GM19455 (cell line): Measurements from ENCODE around the gene TMEM62.
A peak's percentile ranks its signal among the peaks of the same experiment; 100 is the strongest.
"Not testable (repeated sequence)": the region's sequence is repeated elsewhere in the genome, so short reads cannot be mapped to it uniquely, and the experiment has no call there.

Experiments
- ATAC-seq: cut with Tn5 transposase; IDR thresholded peaks from one replicate; pipeline ENCODE4 v1.9.1; 2021; ENCODE audit not compliant: unreplicated experiment

The TMEM62 gene

GRCh38 chr15:43175656-43176309 is 42.4 kb downstream of the TMEM62 start:
- ATAC-seq, result not testable (repeated sequence)

- ATAC-seq, result not testable (repeated sequence)
Measured at GRCh38 chr15:43177147-43177546, 43.8 kb downstream of the TMEM62 start.

GRCh38 chr15:43183270-43183669 is 49.9 kb downstream of the TMEM62 start:
- no peak for ATAC-seq

- no peak for ATAC-seq
Measured at GRCh38 chr15:43184407-43185124, 51.2 kb downstream of the TMEM62 start.

GRCh38 chr15:43185157-43186002 is 52.0 kb downstream of the TMEM62 start, which contains the start of gene CCNDBP1:
Gene CCNDBP1 (plus strand): TSS chr15:43185403. CDS start chr15:43185499, 96 bp downstream.
- peak; percentile 94 for ATAC-seq

GRCh38 chr15:43186003-43186353 is 52.6 kb downstream of the TMEM62 start:
- peak; percentile 29 for ATAC-seq

- ATAC-seq, result no peak
Measured at GRCh38 chr15:43187544-43188155, 54.3 kb downstream of the TMEM62 start.

- ATAC-seq, result no peak
Measured at GRCh38 chr15:43189296-43189695, 55.9 kb downstream of the TMEM62 start.

- no peak for ATAC-seq
Measured at GRCh38 chr15:43190178-43190577, 56.8 kb downstream of the TMEM62 start.

GRCh38 chr15:43193710-43194109 is 60.3 kb downstream of the TMEM62 start:
- no peak for ATAC-seq

- ATAC-seq, result no peak
Measured at GRCh38 chr15:43194795-43195194, 61.4 kb downstream of the TMEM62 start.

- no peak for ATAC-seq
Measured at GRCh38 chr15:43196760-43197548, 63.6 kb downstream of the TMEM62 start.

GRCh38 chr15:43197773-43198172 is 64.4 kb downstream of the TMEM62 start:
- ATAC-seq, result not testable (repeated sequence)

GRCh38 chr15:43198556-43198955 is 65.2 kb downstream of the TMEM62 start:
- not testable (repeated sequence) for ATAC-seq

- ATAC-seq, result no peak
Measured at GRCh38 chr15:43198992-43199391, 65.6 kb downstream of the TMEM62 start.

GRCh38 chr15:43199945-43200488 is 66.6 kb downstream of the TMEM62 start:
- no peak for ATAC-seq

- ATAC-seq, result no peak
Measured at GRCh38 chr15:43204016-43204901, 70.9 kb downstream of the TMEM62 start.

- ATAC-seq, result no peak
Measured at GRCh38 chr15:43206054-43206453, 72.7 kb downstream of the TMEM62 start.

- no peak for ATAC-seq
Measured at GRCh38 chr15:43207024-43207423, 73.6 kb downstream of the TMEM62 start.
